Measurements from ENCODE around the gene LRMDA.

DNA sequence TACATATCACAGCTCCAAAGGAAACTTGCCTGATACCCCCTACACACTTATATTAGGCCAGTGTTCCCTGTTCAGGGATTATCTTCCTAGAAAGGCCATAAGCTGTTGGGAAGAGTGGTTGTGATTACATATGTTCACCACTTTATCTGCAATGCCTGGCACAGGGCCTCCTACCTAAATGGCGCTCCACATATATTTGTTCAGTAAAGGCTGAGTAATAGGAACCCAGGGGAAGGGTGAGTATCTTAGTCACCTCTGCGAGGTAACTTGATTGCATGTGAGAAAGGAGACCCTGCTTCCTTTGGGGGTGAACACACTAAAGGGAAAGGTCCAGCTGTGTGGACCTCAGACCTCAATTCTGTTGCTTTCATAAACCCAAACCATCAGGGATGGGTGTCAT lies 896.0 kb downstream of the LRMDA start:
- TF ChIP-seq, protein P1, sequence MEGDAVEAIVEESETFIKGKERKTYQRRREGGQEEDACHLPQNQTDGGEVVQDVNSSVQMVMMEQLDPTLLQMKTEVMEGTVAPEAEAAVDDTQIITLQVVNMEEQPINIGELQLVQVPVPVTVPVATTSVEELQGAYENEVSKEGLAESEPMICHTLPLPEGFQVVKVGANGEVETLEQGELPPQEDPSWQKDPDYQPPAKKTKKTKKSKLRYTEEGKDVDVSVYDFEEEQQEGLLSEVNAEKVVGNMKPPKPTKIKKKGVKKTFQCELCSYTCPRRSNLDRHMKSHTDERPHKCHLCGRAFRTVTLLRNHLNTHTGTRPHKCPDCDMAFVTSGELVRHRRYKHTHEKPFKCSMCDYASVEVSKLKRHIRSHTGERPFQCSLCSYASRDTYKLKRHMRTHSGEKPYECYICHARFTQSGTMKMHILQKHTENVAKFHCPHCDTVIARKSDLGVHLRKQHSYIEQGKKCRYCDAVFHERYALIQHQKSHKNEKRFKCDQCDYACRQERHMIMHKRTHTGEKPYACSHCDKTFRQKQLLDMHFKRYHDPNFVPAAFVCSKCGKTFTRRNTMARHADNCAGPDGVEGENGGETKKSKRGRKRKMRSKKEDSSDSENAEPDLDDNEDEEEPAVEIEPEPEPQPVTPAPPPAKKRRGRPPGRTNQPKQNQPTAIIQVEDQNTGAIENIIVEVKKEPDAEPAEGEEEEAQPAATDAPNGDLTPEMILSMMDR (CRISPR knock-in tag; IDR thresholded peaks at IDR 0.05), result no peak
- TF ChIP-seq EZH2 (conservative IDR thresholded peaks at IDR 0.05; ENCODE audit: low read depth, low read length) (no peak), KLF13 (CRISPR knock-in tag; IDR thresholded peaks at IDR 0.05) (no peak), POLR2AphosphoS5 (IDR thresholded peaks at IDR 0.05; ENCODE audit: low read depth, low read length) (no peak), EP300 (IDR thresholded peaks at IDR 0.05; ENCODE audit: low read depth in 2 of 2, low read length in 2 of 2) (no peak), EP300 (CRISPR knock-in tag; IDR thresholded peaks at IDR 0.05; ENCODE audit: borderline replicate concordance) (no peak), MLLT10 (CRISPR knock-in tag; IDR thresholded peaks at IDR 0.05) (no peak), SRY (CRISPR knock-in tag; IDR thresholded peaks at IDR 0.05) (no peak), NKX3-1 (CRISPR knock-in tag; IDR thresholded peaks at IDR 0.05) (no peak), MYNN (CRISPR knock-in tag; IDR thresholded peaks at IDR 0.05; ENCODE audit: low read depth) (no peak), PAWR (CRISPR knock-in tag; IDR thresholded peaks at IDR 0.05; ENCODE audit: borderline replicate concordance) (no peak)
- TF ChIP-seq, protein P2, sequence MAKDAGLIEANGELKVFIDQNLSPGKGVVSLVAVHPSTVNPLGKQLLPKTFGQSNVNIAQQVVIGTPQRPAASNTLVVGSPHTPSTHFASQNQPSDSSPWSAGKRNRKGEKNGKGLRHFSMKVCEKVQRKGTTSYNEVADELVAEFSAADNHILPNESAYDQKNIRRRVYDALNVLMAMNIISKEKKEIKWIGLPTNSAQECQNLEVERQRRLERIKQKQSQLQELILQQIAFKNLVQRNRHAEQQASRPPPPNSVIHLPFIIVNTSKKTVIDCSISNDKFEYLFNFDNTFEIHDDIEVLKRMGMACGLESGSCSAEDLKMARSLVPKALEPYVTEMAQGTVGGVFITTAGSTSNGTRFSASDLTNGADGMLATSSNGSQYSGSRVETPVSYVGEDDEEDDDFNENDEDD (CRISPR knock-in tag; IDR thresholded peaks at IDR 0.05; ENCODE audit: borderline replicate concordance), result no peak
- TF ChIP-seq, protein P3, sequence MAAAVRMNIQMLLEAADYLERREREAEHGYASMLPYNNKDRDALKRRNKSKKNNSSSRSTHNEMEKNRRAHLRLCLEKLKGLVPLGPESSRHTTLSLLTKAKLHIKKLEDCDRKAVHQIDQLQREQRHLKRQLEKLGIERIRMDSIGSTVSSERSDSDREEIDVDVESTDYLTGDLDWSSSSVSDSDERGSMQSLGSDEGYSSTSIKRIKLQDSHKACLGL (CRISPR knock-in tag; IDR thresholded peaks at IDR 0.05), result no peak
- TF ChIP-seq, protein P4, sequence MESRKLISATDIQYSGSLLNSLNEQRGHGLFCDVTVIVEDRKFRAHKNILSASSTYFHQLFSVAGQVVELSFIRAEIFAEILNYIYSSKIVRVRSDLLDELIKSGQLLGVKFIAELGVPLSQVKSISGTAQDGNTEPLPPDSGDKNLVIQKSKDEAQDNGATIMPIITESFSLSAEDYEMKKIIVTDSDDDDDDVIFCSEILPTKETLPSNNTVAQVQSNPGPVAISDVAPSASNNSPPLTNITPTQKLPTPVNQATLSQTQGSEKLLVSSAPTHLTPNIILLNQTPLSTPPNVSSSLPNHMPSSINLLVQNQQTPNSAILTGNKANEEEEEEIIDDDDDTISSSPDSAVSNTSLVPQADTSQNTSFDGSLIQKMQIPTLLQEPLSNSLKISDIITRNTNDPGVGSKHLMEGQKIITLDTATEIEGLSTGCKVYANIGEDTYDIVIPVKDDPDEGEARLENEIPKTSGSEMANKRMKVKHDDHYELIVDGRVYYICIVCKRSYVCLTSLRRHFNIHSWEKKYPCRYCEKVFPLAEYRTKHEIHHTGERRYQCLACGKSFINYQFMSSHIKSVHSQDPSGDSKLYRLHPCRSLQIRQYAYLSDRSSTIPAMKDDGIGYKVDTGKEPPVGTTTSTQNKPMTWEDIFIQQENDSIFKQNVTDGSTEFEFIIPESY (CRISPR knock-in tag; IDR thresholded peaks at IDR 0.05), result no peak

Measured in HepG2 (cell line).